IPS-18c (cell line): ENCODE results near the gene HOXC11.

ENCODE experiments used
- H3K4me3 ChIP-seq: 2 replicates; pipeline ENCODE4 v1.7.0; 2013; ENCODE audit warnings: low read depth, mild to moderate bottlenecking, low read length, moderate library complexity; ENCODE audit not compliant: insufficient read depth
- H3K9me3 ChIP-seq: one replicate; pipeline ENCODE4 v1.6.1; 2013; ENCODE audit warnings: mild to moderate bottlenecking, low read length, moderate library complexity; ENCODE audit not compliant: control insufficient read depth, insufficient read depth

HOXC11 gene

DNA sequence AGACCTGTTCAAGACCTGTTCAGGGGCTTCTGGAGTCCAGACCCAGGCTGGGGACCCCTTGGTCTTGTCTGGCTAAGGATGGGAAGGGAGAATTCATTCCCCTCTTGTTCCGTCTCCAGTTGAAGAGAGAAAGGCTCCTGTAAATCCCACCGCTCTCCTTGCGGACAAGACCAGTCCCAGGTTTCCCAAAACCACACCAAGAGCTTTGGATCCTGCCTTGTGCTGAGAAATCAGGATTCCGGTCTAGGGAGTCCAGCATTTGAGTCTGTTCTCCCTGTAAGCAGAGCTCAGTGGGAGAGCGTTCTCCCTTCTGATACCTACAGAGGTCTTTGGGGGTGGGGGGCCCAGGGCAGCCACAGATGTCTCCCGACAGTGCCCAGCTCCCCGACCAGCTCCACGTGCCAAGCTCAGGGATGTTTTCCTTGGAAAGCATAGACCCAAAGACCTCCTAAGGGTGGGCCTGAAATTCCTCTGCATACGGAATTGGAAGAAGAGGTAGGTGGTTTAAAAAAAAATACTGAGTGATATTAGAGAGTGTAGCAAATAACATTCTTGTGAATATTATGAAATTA lies 32.4 kb upstream of the HOXC11 start:
- H3K9me3 ChIP-seq = peaks cover 3% of the 10 kb centered on the region
- H3K4me3 ChIP-seq = no peak overlapping the region

GRCh38 chr12:53941187-53941586 lies 31.7 kb upstream of the HOXC11 start:
- Histone ChIP-seq H3K4me3 (no peak overlapping the region), H3K9me3 (peaks cover 3% of the 10 kb centered on the region)

GRCh38 chr12:53941750-53942149 lies 31.2 kb upstream of the HOXC11 start:
- Histone ChIP-seq H3K9me3 (peaks cover 3% of the 10 kb centered on the region), H3K4me3 (no peak overlapping the region)

- H3K9me3 ChIP-seq = peaks cover 3% of the 10 kb centered on the region
- no peak overlapping the region for H3K4me3 ChIP-seq
Measured at GRCh38 chr12:53942467-53942997, 30.4 kb upstream of the HOXC11 start.

DNA sequence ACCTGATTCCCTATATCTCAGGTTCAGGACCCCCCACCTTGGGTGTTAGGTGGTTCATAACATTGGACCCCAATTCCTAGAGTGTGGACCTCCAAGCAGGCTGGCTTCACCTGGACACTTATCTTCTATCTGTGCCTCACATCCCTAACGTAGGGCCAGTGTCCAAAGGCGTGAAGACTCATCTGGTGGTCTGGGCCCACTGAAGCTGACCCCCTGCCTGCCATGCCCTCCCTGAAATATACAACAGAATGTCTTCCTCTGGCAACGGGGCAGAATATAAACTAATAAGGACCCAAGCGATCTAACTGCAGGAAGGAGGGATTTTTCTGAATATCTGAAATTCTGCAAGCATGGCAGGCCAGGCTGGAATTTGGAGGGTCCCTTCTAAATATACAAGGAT lies 28.7 kb upstream of the HOXC11 start:
- Histone ChIP-seq H3K4me3 (no peak overlapping the region), H3K9me3 (peaks cover under 1% of the 10 kb centered on the region)

GRCh38 chr12:53944907-53945847 lies 27.7 kb upstream of the HOXC11 start:
- Histone ChIP-seq H3K4me3 (no peak overlapping the region), H3K9me3 (no peaks in the 10 kb centered on the region)

DNA sequence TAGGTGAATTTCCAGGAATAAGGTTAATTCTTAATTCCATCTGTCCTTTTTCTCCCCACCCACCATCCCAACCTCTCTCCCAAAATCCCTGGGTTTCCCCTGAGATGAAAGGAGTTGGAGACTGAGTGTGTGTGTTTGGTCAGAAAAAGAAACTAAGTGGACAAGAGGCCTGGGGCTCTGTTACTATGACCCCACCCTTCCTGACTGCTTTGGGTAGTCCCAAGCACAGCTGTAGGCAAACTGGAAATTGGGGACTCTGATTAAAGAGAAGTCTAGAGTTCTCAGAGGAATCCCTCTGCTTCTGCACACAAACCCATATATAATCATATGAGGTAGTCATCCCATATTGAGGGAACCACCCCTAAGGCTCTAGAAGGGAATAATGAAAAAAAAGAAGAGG lies 25.2 kb upstream of the HOXC11 start:
- no peak overlapping the region for H3K4me3 ChIP-seq
- H3K9me3 ChIP-seq = no peaks in the 10 kb centered on the region

DNA sequence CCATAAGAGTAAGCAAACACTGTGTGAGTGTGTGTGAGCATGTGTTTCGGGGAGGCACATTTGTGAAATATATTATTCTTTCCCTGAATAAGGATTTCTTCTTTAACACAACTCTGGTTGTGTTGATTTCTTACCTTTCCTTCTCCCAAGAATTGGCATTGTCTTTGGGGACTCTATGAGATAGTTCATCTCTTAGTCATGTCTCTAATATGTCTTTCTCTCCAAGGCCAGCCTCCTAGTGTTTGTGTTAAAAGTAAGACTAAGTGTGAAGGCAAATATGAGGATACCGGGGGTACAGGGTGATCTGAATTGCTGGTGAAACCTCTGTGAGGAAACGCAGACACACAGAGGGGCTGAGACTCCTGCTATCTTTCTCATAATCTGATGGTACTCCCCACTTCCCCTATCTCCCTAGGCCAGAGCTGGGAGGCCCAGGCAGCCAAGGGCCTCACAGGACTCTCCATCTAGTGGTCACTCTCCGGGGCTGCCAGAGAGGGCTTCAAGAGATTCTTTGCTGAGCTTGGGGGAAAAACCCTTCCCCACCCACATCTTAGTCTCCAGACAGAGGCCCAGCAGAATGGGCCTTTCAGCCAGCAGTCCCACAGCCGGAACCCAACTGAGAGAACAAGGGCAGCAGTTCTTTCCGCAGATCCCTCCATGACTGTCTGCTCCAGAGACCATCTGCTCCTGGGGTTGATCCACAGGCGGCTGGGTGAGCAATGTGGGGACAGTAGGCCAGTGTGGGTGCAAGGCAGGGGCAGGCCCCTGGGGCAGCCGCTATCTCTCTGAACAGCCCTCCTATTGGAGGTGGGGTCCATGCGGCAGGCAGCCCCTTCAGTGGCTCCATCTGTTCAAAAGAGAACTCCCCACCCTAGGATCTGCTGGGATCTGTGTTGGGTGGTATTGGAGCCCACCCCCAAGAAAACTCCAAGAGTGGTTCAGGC lies 24.0 kb upstream of the HOXC11 start:
- no peaks in the 10 kb centered on the region for H3K9me3 ChIP-seq
- no peak overlapping the region for H3K4me3 ChIP-seq

- H3K4me3 ChIP-seq = no peak overlapping the region
- no peaks in the 10 kb centered on the region for H3K9me3 ChIP-seq
Measured at GRCh38 chr12:53949631-53950436, 23.1 kb upstream of the HOXC11 start.

DNA sequence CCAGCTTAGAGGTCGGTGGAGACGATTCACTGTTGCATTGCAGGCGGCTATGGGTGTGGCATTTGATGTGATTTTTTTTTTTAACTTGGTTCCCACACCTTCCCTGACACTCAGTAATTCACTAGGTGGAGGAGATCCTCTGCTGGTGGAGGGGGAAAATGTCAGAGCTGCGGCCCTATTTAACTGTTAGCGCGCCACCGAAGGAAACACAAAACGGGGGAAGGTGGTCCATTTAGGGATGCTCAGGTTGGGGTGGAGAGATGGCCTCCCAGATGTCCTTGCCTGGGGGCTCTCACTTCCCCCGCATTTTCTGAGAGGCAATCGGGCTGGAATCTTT lies 22.5 kb upstream of the HOXC11 start:
- Histone ChIP-seq H3K4me3 (no peak overlapping the region), H3K9me3 (peaks cover 2% of the 10 kb centered on the region)

DNA sequence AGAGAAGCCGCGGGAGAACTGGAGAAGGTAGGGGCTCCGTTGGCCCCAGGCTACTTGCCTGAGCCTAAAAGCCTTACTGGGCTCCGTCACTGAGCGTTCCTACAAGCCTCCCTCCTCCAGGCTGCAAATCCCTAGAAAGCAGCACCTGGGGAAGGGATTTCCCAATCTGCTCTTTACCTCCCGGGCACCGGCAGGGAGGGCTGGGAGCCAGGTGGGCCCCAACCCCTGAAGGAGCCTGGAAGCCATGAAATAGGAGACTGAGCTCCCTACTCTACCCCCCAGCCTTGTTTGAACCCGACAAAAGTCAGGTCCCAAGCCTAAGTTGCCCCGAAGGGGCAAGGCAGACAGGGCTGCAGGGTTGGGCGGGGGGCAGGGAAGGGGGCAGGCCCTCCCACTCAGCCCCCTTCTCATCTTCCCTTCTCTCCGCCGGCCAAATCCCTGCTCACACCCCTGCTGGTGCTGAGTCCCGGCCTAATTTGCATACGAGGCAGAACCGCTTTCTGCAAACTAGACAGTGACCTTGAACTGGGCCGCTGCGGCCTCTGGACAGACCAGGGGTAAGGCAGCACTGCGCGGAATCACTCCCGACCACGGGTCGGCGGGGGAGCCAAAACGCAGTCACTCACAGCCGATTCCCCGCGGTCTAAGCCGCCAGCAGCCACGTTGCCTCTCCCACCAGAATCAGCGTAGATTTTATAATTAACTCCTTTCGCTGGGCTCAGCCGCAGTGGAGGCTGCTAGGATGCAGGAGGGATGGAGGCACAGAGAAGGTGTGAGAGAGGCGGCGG lies 21.9 kb upstream of the HOXC11 start:
- Histone ChIP-seq H3K4me3 (no peak overlapping the region), H3K9me3 (peaks cover 4% of the 10 kb centered on the region)

DNA sequence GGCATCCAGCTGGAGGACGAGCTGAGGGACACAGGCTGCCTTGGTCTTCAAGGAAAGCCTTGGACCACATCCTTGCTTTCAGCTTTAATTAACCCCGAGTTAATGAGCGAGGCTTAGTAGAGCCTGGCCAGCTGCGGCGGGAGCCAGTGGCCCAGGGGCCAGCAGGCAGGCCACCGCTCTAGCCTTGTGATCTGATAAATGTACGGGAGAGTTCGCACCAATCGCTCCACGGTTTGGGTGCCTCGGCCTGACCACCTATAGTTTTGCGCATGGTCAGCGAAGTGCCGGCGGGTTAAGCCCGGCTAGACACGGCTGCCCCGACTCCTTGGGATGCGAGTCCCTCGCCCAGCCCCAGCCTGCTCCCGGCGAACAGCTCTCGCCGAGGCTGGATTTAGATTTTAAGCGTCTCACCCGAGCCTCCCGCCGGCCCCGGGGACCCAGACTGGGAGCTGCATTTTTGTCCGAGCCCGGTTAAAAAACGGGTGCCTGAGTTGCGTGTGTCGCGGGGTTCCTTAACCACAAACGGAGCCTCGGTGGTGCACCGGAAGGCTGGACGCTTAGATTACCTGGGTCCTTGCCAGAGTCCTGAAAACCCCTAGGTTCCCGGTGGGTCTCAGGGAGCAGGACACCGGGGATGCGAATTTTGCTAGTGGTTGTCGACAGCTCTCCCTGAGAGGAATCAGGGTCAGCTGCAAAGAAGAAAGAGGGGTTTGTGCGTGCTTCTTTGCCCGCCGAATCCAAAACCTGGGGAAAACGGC lies 21.2 kb upstream of the HOXC11 start:
- Histone ChIP-seq H3K4me3 (no peak overlapping the region), H3K9me3 (peaks cover 4% of the 10 kb centered on the region)

- H3K9me3 ChIP-seq = peaks cover 5% of the 10 kb centered on the region
- H3K4me3 ChIP-seq = no peak overlapping the region
Measured at GRCh38 chr12:53952335-53952694, 20.6 kb upstream of the HOXC11 start.

DNA sequence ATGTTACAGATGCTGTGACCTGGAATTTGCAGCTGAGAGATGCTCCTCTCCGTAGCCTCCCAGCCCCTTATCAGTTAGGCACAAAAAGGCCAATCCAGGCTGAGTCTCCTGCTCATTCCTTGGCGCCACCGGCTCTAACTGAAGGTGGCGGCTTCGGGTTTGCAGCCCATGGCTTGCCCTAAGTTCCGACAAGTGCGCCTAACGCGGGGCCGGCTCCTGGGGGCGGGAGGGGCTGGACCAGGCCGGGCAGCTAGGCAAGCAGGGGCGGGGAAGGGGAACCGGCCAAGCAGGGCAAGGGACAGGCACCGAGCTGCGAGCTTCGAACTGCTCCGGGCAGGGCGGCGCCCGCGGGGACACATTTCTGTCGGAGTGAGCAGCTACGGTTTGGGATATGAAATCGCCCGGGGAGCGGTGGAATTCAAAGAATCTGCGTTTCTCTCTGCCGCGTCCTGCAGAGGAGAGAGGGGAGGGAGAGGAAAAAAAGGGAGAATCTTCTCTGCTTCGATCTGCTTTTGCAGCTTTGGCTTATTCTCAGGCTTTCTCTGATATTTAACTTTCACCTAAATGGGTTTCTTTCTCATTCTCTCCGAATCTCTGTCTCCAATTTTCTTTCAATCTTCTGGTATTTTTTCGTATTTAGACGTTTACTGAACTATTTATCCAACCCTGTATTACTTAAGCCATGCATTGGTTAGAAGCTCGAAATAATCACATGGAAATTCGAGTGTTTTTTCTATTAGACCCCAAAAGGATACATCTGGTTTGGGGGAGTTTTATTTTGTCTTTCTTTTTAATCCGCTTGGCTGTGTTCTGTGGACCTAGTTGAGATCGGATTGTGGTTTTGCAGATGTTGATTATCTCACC lies 19.8 kb upstream of the HOXC11 start:
- peaks cover 6% of the 10 kb centered on the region for H3K9me3 ChIP-seq
- H3K4me3 ChIP-seq = no peak overlapping the region
